Activated CD4-positive, CD25-positive, alpha-beta regulatory T cell treated with anti-CD3 and anti-CD28 coated beads, Interleukin-2, amount 50 U/mL, for 72 hours (primary cell): Measurements from ENCODE around the gene OLR1.

ENCODE experiments used
- DNase-seq: peaks from one replicate; pipeline ENCODE4 v3.0.0; 2021

OLR1 gene

DNA sequence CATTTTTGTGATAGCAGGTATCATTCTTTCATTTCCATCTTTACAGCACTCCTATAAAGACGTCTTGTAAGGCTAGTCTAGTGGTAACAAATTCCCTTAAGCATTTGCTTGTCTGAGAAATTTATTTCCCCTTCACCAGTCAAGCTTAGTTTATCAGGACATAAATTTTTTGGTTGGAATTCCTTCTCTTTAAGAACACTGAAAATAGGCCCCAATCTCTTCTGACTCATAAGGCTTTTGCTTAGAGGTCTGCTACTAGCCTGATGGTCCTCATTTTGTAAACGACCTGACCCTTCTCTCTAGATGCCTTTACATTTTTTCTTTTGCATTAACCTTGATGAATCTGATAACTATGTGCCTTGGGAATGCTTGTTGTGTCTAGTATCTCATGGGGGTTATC lies 20.3 kb downstream of the OLR1 start:
- no peak for DNase-seq

DNA sequence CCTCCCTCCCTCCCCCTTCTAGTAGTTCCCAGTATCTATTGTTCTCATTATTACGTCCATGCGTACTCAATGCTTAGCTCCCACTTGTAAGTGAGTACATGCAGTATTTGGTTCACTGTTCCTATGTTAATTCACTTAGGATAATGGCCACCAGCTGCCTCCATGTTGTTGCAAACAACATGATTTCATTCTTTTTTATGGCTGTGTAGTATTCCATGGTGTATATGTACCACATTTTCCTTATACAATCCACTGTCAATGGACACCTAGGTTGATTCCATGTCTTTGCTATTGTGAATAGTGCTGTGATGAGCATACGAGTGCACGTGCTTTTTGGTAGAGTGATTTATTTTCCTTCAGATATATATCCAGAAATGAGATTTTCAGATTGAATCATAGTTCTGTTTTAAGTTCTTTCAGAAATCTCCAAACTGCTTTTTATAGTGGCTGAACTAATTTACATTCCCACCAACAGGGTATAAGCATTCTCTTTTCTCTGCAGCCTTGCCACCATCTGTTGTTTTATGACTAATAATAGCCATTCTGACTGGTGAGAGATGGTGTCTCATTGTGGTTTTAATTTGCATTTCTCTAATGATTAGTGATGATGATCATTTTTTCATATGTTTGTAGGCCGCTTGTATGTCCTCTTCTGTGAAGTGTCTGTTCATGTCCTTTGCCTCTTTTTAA lies 24.1 kb downstream of the OLR1 start:
- no peak for DNase-seq

DNA sequence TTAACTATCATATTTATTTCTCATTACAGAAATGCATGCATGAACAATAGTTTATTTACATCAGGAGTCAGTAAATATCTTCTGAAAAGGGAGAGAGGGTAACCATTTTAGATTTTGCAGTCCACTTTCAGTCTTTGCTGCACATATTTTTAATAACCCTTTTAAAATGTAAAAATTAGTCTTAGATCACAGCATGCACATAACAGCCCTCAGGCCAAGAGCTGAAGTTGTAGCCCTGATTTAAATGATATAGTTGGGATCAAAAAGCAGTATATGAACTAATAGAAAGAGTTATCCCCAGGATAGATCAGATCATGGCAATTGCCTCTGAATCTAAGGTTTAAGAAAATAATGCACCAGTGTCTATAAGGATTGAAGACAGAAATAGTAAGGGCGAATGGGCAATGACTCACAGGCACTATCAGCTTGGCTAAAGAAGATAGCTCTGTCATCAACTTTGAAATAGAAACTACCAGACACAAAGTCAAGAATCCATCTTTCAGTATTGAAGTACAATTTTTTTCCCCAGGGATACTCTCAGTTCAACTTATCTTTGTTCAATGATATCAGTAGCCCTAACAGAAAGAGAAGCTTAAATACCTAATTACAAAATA lies 28.8 kb downstream of the OLR1 start:
- DNase-seq, result no peak

DNA sequence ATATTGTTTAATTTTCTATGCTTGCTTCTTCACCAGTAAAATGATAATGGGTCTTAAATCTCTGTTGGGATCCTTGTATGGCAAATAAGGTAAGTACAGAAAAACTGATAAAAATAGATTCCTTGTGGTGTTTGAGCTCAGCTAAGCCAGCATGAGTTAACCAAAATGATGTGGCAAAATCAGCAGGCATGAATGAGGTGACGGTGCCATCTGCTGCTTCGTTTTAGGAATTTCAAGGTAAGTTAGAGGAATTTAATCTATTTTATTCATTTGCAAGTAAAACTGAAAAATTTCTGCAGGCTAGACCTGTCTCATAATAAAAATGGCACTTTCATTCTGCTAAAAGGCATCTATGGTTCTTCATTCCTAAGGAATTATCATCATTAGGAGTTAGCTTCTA lies 31.9 kb downstream of the OLR1 start:
- no peak for DNase-seq

DNA sequence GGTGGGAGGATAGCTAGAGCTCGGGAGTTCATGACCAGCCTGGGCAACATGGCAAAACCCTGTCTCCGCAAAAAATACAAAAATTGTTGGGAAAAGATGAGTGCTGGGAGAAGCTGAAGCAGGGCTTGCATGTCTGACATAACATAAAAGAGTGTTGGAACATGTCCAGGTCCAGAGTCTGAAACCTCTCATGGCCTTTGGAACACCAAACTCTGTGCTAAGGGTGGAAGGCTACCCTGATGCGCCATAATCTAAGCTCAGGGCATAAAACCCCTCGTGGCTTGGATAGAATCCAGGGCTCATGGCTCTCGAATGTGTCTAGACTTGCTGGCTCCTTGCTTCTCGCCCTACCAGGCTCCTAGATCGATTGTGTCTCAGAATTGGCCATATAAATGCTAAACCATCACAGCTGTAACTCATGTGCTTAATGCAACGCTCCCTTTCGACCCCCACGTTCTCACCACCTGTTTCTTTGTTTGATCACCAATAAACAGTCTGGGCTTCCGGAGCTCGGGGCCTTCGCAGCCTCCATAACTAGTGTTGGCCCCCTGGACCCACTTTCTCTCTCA lies 35.2 kb downstream of the OLR1 start:
- DNase-seq, result no peak

DNA sequence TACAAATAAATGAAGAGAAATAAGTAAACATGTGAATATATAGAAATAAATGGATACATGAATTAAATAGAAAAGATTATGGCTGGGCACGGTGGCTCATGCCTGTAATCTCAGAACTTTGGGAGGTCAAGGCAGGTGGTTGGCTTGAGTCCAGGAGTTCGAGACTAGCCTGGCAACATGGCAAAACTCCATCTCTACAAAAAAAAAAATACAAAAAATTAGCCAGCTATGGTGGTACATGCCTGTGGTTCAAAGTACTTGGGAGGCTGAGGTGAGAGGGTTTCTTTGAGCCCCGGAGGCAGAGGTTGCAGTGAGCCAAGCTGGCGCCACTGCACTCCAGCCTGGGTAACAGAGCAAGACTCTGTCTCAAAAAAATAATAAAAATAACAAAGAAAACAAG lies 36.8 kb downstream of the OLR1 start:
- no peak for DNase-seq

DNA sequence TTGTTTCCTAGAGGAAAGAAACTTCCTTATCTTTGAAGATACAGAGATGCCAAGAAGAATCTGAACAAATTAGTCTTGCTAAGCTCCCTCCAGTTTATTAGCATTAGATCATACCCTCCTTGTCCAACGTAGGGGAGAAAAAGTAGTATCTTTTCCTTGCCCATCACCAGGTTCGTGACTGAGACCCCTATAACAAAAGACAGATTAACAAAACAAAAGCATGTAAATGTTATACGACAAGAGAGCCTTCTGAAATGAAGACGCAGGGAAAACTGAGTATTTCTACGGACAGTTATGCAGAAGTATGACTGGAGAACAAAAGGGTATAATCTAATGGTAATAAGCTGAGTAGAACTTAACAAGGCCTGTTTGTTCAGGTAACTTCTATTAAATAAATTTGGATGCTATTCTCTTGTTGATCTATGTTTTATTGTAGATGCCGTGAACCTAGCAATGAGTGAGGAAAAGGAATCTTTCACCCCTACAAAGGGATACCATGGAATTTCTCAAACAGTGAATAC lies 39.0 kb downstream of the OLR1 start:
- DNase-seq, result no peak

DNA sequence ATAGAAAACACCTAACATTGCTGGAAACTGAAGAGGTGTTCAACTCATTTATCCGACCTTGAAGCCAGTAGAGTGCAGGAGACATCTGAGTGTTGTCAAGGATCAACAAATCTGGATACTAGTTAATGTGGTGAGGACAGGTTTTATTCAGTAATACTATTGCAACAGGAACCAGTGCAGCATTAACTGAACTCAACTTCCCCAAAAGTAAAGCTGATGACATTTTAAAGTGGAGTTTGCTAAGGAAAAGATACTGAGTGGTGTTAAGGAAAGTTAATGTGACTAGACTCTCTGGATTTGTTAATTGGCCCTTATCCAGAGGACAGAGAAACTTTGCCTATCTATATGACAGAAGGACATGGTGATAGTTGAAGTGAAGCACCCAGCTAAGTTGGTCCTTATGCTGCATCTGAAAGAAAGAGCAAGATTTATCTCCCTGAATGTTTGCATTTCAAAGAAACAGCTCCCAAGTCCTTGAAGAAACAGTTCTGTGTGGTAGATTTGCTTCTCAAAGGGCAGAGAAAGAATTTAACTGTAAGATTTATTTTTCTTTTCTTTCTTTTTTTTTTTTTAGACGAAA lies 40.7 kb downstream of the OLR1 start:
- DNase-seq, result no peak

DNA sequence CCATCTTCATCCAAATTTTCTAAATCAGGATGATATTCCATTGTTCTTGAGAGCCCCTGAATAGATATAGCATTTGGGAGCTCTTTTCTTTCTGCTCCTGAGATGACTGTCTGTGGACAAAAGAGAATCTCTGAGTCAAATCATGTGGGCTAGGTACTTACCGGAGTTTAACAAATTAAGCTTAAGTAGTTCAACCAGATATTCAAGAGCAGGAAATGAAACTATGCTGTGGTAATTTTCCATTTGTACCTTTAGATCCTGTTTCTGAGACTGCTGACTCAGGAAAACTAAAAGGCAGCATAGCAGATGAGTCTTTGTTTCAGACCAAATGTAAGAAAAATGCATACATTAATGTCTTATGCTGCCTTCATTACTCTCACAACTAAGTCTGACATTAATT lies 41.9 kb downstream of the OLR1 start, which contains the start of gene CLEC7A:
Gene CLEC7A (minus strand): TSS at position 158 of the 400 bp plus-strand sequence. CDS start 117 bp downstream, at position 41.
- DNase-seq, result no peak

DNA sequence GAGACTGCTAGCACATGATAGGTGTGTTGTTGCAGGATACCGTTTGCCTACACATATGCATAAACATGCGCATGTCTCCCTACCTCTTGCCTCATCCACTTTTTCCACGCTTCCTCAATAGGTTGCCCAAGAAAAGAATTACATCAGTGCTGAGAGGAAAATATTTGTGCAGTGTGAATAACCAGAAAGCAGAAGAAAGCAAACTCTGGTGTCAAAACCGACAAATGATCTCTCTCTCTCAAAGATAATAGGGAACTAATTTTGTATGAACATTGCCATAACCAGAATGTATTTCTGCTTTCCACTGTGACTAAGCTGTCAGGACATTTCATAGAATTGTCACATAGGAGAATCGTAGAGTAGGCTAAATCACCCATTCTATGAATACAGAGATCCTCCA lies 43.2 kb downstream of the OLR1 start:
- no peak for DNase-seq

DNA sequence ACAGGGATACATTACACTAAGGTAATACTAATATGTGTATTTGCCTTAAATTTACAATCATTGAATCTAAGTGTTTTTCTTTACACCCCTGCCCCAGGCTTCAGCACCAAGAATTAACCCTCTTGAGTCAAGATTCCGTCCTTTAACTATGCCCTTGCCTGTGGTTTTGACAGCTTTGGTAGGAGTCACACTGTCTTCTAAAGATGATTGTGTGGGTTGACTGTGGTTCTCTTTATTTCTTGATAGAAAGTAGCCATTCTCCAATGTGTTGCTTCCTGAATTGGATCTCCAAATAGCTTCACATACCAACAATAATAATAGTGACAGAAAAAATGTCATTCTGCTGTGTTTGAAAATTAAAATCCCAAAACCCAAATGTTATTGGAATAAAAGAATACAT lies 45.5 kb downstream of the OLR1 start:
- no peak for DNase-seq

DNA sequence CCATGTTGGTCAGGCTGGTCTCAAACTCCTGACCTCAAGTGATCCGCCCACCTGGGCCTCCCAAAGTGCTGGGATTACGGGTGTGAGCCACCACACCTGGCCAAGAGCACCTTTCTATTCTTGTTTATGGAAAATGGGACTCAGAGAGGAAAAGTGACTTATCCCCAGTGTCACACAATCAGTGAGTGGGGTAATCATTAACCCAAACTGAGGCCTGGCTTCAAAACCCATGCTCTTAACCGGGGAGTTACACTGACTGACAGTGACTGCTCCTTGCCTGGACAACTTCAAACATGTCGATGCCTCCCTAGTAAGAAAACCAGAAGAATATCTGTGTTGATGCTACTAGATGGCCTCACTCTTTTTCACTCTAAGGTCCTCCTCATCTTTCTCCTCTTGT lies 49.2 kb downstream of the OLR1 start:
- DNase-seq, result no peak

DNA sequence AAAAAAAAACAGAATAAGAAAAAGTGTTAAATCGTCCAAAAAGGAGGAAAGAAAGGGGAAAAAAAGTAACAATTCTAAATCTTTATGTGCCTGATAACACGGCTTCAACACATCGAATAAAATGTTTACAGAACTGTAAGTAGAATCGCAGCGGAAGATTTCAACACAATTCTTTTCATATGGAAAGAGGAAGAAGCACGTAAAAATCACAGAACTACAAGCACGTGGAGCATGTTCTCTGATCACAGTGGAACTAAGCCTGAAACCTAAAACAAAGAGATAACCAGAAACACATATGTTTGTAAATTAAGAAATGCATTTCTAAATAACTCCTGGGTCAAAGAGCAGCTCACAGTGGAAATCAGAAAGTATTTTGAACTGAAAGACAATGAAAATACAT lies 50.7 kb downstream of the OLR1 start:
- no peak for DNase-seq

DNA sequence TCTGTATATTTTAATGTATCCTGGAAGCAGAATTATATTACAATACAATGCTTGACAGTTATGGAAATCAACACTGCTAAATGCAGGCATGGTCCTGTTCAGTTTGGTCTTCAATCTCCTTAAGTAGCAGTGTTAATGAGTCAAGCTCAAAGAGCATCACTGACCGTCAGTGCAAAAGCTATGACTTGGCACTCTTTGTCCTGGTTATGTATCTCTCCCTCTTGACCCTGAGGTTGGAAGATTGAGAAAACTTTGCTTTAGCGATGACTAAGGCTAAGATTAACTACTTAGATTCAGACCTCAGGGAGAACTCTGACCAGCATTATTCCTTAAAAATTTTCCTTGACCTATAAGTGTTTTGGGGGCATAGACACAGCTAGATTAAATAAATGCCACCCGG lies 52.9 kb downstream of the OLR1 start:
- no peak for DNase-seq

DNA sequence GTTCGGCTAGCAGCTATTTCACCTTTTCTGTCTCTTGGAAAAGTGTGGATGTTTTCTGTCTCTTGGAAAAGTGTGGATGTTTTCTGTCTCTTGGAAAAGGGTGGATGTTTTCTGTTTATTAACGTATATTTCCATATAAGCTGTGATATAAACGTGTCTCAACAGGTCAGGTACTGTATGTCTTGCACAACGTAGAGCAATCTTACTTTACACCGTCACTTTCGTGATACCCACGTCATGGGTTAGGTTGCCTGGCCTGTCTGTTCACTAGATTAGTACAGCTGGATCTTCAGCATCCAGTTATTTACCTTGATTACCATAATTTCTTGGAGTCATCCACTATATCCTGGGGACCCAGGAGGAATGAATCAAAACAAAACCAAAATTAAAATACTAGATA lies 56.0 kb downstream of the OLR1 start:
- no peak for DNase-seq

DNA sequence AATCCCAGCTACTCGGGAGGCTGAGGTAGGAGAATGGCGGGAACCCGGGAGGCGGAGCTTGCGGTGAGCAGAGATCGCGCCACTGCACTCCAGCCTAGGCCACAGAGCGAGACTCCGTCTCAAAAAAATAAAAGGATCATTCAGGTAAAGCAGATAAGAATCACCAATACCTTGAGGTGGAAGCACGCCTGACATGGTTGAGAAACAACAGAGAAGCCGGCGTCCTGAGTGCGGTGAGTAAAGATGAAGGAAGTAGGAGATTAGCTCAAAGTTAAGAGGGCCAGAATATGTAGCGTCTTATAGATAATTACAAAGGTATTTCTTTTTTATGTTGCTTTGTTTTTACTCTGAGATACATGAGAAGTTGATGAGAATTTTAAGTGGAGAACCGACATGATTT lies 56.6 kb downstream of the OLR1 start:
- DNase-seq, result no peak

DNA sequence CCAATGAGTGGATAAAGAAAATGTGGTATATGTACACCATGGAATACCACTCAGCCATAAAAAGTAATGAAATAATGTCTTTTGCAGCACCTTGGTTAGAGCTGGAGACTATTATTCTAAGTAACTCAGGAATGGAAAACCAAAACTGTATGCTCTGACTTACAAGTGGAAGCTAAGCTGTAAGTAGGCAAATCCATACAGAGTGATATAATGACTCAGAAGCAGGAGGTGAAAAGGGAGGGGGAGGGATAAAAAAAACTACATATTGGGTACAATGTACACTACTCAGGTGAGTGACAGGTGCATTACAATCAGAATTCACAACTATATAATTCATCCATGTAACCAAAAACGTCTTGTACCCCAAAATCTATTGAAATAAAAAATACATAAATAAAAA lies 58.0 kb downstream of the OLR1 start:
- no peak for DNase-seq

DNA sequence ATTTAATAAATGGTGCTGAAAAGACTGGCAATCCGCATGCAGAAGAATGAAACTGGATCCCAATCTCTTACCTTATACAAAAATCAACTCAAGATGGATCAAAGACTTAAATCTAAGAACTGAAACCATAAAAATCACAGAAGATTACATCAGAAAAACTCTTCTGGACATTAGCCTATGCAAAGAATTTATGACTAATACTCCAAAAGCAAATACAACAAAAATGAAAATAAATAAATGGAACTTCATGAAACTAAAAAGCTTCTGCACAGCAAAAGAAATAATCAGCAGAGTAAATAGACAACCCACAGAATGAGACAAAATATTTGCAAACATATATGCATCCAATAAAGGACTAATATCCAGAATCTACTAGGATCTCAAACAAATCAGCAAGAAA lies 58.9 kb downstream of the OLR1 start:
- DNase-seq, result no peak

DNA sequence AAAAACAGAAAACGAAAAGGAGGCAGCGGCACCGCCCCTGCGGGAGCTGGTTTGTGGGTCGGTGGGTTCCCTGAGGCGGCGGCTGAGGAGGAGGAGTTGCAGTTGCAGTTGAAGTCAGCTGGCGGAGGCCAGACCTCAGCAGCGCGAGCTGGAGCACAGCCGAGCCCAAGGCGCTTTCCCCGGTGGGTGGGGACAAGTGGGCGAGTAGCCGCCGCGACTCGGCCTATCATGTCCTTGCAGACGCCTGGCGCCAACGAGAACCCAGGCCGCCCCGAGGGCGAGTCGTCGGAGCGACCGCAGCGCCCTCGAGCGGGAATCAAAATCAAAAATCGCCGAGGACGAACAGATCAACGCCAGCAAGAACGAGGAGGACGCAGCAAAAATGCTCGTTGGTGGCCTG lies 60.5 kb downstream of the OLR1 start:
- DNase-seq, result no peak

DNA sequence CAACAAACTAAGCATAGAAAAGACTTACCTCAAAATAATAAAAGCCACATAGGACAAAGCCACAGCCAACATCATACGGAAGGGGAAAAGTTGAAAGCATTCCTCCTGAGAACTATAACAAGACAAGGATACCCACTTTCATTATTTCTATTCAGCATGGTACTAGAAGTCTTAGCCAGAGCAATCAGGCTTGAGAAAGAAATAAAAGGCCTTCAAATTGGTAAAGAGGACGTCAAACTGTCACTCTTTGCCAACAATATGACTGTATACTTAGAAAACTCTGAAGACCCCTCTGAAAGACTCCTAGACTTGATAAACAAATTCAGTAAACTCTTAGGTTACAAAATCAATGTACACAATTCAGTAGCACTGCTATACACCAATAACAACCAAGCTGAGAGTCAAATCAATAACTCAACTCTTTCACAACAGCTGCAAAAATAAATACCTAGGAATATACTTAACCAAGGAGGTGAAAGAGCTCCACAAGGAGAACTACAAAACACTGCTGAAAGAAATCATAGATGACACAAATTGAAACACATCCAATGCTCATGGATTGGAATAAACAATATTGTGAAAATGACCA lies 61.6 kb downstream of the OLR1 start:
- no peak for DNase-seq
